Endometrium (tissue), 2 donors: ENCODE data around the gene NEGR1.

Experiments
- FAIRE-seq: peaks from 2 replicates; lab custom pipeline; 2012; peaks lifted over from hg19 to GRCh38; lab: Jason Lieb, UNC
- donor health status: control.
- donor health status: control.

The NEGR1 gene

GRCh38 chr1:71350805-71351204, 931.5 kb downstream of the NEGR1 start:
- no peak for FAIRE-seq

DNA sequence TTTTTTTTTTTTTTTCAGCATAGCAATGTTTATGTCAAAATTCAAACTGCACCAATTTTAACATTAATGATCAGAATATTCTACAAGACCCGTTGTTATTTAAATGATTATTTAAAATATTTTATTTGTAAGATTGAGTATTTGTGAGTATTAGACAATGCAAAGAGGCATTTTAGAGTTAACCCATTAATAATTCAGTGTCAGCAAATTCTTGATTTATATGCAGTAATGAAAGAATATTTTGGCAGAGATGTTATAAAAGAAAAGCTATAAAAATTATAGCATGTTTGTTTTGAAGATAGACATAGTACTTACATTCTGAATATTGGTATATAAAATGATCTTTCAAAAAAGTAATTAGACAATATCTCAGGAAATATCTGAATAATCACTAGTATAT, 932.0 kb downstream of the NEGR1 start:
- no peak for FAIRE-seq
